ENCODE results near the gene PRKCE. TPM values are rescaled to one million over a fixed set of nuclear protein-coding genes. Genes with fewer than 3 reads are reported as not detected.

PRKCE gene
- total RNA-seq, 1 donor from 2014 or later = 24.2 TPM

DNA sequence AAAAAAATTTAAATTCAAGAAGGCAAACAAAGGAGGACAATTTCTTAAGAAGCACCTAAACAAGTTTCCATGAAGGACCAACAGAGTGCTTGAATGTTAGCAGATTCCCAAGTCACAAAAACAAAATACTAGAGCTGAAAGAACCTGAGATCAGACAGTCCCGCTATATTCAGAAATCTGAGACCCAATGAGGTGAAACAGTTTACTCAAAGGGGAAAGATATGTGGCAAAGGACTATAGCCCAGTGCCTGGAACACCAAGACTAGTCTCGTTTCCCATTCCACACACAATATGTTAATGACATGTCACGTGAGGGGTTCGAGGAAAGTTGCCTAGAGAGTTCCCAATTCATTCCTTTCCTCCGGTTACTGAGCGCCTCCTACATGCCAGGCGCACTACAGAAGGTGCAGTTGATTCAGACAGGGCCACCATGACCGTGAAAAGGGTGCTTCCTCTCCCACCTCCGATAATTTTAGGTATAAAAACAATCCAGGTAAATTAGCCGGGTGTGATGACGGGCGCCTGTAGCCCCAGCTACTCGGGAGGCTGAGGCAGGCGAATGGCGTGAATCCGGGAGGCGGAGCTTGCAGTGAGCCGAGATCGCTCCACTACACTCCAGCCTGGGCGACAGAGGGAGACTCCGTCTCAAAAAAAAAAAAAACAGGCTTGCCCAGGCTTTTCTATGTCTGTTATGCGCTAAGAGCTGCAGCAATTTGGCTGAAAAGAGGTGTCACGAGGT is 41.0 kb upstream of the PRKCE start:
- Mint-ChIP-seq H3K27me3 (ENCODE audit: unreplicated experiment) (peaks cover 2% of the 10 kb centered on the region), H3K4me1 (ENCODE audit: unreplicated experiment) (peaks cover 28% of the 10 kb centered on the region), H3K36me3 (ENCODE audit: low read depth, unreplicated experiment) (no peaks in the 10 kb centered on the region), H3K27ac (ENCODE audit: unreplicated experiment) (peak overlapping the region; percentile 96), H3K4me3 (ENCODE audit: unreplicated experiment) (peak overlapping the region; percentile 97), H3K9me3 (ENCODE audit: unreplicated experiment) (no peaks in the 10 kb centered on the region)
- DNase-seq (ENCODE audit: low spot score) = peak; percentile 38
- TF ChIP-seq, protein P1, sequence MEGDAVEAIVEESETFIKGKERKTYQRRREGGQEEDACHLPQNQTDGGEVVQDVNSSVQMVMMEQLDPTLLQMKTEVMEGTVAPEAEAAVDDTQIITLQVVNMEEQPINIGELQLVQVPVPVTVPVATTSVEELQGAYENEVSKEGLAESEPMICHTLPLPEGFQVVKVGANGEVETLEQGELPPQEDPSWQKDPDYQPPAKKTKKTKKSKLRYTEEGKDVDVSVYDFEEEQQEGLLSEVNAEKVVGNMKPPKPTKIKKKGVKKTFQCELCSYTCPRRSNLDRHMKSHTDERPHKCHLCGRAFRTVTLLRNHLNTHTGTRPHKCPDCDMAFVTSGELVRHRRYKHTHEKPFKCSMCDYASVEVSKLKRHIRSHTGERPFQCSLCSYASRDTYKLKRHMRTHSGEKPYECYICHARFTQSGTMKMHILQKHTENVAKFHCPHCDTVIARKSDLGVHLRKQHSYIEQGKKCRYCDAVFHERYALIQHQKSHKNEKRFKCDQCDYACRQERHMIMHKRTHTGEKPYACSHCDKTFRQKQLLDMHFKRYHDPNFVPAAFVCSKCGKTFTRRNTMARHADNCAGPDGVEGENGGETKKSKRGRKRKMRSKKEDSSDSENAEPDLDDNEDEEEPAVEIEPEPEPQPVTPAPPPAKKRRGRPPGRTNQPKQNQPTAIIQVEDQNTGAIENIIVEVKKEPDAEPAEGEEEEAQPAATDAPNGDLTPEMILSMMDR (IDR thresholded peaks at IDR 0.05; ENCODE audit: unreplicated experiment) = no peak

DNA sequence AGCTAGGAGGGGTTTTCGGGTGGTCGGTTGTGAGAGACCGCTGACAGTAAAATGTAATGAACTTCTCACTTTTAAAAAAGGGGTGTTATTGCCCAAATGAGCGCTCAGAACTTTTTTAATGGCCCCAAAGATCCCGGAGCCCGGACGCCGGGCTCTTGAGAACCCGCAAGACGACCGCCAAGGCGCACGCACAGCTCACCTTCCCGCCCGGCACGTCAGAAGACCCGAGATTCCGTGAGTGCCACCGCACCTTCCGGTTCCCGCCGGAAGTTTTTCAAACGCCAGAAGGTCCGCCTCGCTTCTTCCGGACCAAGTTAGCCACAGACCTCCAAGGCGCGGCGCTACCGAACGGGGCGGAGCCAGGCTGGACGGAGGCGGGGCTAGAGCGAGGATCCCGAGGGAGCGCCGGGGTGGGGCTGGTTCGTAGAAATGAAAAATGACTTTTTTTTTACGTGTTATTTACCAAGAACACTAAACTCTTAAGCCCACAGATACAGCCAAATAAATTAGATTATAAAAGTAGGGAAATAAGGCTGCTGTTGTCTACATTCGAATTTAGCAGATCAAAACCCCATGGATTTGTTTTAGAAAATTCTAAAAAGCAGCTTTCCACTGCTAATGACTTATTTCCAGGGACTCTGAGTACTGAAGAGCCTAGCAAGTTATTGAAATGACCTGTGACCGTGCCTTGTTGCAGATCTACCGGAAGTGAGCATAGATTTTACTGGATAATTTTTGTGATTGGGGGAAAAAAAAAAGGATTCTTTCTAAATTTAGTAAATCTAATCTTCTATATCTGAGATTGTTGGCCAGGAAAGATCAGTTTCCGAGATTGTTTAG is 40.2 kb upstream of the PRKCE start, which contains the start of gene SRBD1:
TSS of gene SRBD1 (minus strand) at position 248 of the 840 bp plus-strand sequence. CDS start 5,826 bp downstream, outside the sequence.
- H3K4me3 Mint-ChIP-seq (ENCODE audit: unreplicated experiment) = peak within 1 kb of the TSS; percentile 97
- H3K36me3 Mint-ChIP-seq (ENCODE audit: low read depth, unreplicated experiment) = no peaks in the 10 kb centered on the region
- peaks cover 28% of the 10 kb centered on the region for H3K4me1 Mint-ChIP-seq (ENCODE audit: unreplicated experiment)
- H3K9me3 Mint-ChIP-seq (ENCODE audit: unreplicated experiment) = no peaks in the 10 kb centered on the region
- peak within 1 kb of the TSS; percentile 96 for H3K27ac Mint-ChIP-seq (ENCODE audit: unreplicated experiment)
- DNase-seq (ENCODE audit: low spot score) = peak; percentile 91
- TF ChIP-seq, protein P1 (IDR thresholded peaks at IDR 0.05; ENCODE audit: unreplicated experiment) = no peak
- peaks cover 2% of the 10 kb centered on the region for H3K27me3 Mint-ChIP-seq (ENCODE audit: unreplicated experiment)

DNA sequence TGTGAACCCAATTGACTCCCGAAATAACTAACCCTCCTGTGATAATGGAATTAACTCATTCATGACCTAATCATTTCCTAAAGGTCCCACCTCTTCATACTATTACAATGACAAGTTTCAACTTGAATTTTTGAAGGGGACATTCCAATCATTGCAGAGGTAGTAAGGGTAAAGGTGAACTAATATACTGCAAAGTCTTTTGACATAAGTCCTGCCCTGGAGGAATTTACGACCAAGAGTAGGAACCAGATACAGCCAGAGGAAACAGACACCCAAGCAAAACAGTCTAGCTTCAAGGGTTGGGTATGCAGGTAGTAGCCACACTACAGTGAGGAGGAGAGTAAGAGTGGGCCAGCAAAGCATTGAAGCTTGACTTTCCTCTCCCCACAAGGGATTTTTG is 39.2 kb upstream of the PRKCE start:
- H3K9me3 Mint-ChIP-seq (ENCODE audit: unreplicated experiment) = no peaks in the 10 kb centered on the region
- H3K36me3 Mint-ChIP-seq (ENCODE audit: low read depth, unreplicated experiment) = no peaks in the 10 kb centered on the region
- TF ChIP-seq, protein P1 (IDR thresholded peaks at IDR 0.05; ENCODE audit: unreplicated experiment) = no peak
- peaks cover 2% of the 10 kb centered on the region for H3K27me3 Mint-ChIP-seq (ENCODE audit: unreplicated experiment)
- peak overlapping the region; percentile 32 for H3K4me3 Mint-ChIP-seq (ENCODE audit: unreplicated experiment)
- peaks cover 20% of the 10 kb centered on the region for H3K4me1 Mint-ChIP-seq (ENCODE audit: unreplicated experiment)
- no peak overlapping the region for H3K27ac Mint-ChIP-seq (ENCODE audit: unreplicated experiment)
- no peak for DNase-seq (ENCODE audit: low spot score)

DNA sequence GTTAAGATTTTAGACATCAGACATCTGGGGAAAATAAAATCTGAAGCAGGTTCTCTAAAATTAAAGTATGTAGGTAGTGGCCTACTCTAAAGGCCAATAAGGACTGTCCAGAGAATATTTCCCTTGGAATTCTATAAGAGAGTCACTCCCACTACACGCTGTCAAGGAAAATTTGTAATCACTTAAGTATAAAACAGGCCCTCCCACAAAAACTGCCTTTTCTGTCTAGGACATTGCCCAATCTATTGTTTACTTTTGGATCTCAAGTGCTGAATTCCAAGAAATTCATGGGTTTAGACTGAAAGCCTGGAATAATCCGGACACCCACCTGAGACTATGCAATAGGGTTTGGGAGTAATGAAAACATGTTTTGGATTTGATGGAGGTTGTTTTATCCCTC is 38.7 kb upstream of the PRKCE start:
- TF ChIP-seq, protein P1 (IDR thresholded peaks at IDR 0.05; ENCODE audit: unreplicated experiment) = no peak
- Mint-ChIP-seq H3K27me3 (ENCODE audit: unreplicated experiment) (peaks cover 2% of the 10 kb centered on the region), H3K27ac (ENCODE audit: unreplicated experiment) (no peak overlapping the region), H3K9me3 (ENCODE audit: unreplicated experiment) (no peaks in the 10 kb centered on the region), H3K4me3 (ENCODE audit: unreplicated experiment) (no peak overlapping the region), H3K4me1 (ENCODE audit: unreplicated experiment) (peaks cover 15% of the 10 kb centered on the region), H3K36me3 (ENCODE audit: low read depth, unreplicated experiment) (no peaks in the 10 kb centered on the region)
- no peak for DNase-seq (ENCODE audit: low spot score)

All from endothelial cell (in vitro differentiated cells).